Fibroblast of lung (primary cell): ENCODE data around the gene PKD1. TPM values are rescaled to one million over a fixed set of nuclear protein-coding genes. Genes with fewer than 3 reads are reported as not detected.

Experiments
- DNase-seq, 2 donors: peaks; one replicate each; pipeline versions ENCODE4 v3.0.0 to v3.0.0-alpha.2; 2010; ENCODE audit warnings: low read depth in 2 of 2
- H2AFZ ChIP-seq: 2 replicates; pipeline ENCODE4 v1.5.1; 2012; ENCODE audit warnings: low read length, control low read depth, inconsistent platforms
- H3K27ac ChIP-seq: 2 replicates; pipeline ENCODE4 v1.5.1; 2011; ENCODE audit warnings: low read length, control low read depth; ENCODE audit not compliant: insufficient read depth
- H3K27me3 ChIP-seq: 2 replicates; pipeline ENCODE4 v1.5.1; 2011; ENCODE audit warnings: mild to moderate bottlenecking, low read length; ENCODE audit not compliant: control insufficient read depth, insufficient read depth
- H3K36me3 ChIP-seq: 2 replicates; pipeline ENCODE4 v1.5.1; 2011; ENCODE audit warnings: low read length; ENCODE audit not compliant: control insufficient read depth, insufficient read depth
- H3K4me1 ChIP-seq: 2 replicates; pipeline ENCODE4 v1.5.1; 2011; ENCODE audit warnings: low read length; ENCODE audit not compliant: control insufficient read depth, insufficient read depth; ENCODE audit errors: extremely low read depth
- H3K4me2 ChIP-seq: 2 replicates; pipeline ENCODE4 v1.5.1; 2011; ENCODE audit warnings: low read length, control low read depth; ENCODE audit not compliant: insufficient read depth; ENCODE audit errors: extremely low read depth
- H3K4me3 ChIP-seq, 4 experiments: fragments of 200-600 bp in 1 of 4; sonication (generic) in 1 of 4; replicated peaks in 1 of 4; 2 replicates each; pipeline ENCODE4 v1.5.1; 2011 to 2016; ENCODE audit warnings: low read length in 4 of 4, low read depth in 3 of 4, mild to moderate bottlenecking in 3 of 4, control low read depth in 2 of 4, inconsistent platforms in 1 of 4, mixed read lengths in 1 of 4; ENCODE audit not compliant: insufficient read depth in 1 of 4; ENCODE audit errors: control extremely low read depth in 1 of 4
- H3K79me2 ChIP-seq: 2 replicates; pipeline ENCODE4 v1.5.1; 2012; ENCODE audit warnings: mild to moderate bottlenecking, low read length, inconsistent platforms; ENCODE audit not compliant: control insufficient read depth, insufficient read depth
- H3K9ac ChIP-seq: 2 replicates; pipeline ENCODE4 v1.5.1; 2011; ENCODE audit warnings: mild to moderate bottlenecking, low read length, control low read depth; ENCODE audit not compliant: insufficient read depth
- H3K9me3 ChIP-seq: 2 replicates; pipeline ENCODE4 v1.5.1; 2012; ENCODE audit warnings: low read depth, low read length; ENCODE audit not compliant: control insufficient read depth, insufficient read depth
- H4K20me1 ChIP-seq: 2 replicates; pipeline ENCODE4 v1.5.1; 2011; ENCODE audit warnings: low read length; ENCODE audit not compliant: control insufficient read depth, insufficient read depth; ENCODE audit errors: extremely low read depth
- CTCF ChIP-seq, 2 donors: IDR thresholded peaks in 1 of 2; conservative IDR thresholded peaks in 1 of 2; 1 replicate in 1 of 2; 2 replicates in 1 of 2; pipeline ENCODE4 v1.5.1; 2011 to 2012; ENCODE audit warnings: low read length in 2 of 2, control low read depth in 1 of 2, inconsistent platforms in 1 of 2, low read depth in 1 of 2, mild to moderate bottlenecking in 1 of 2
- EZH2 ChIP-seq: IDR thresholded peaks from 2 replicates; pipeline ENCODE4 v1.5.1; 2012; ENCODE audit warnings: low read length, control low read depth, mild to moderate bottlenecking; ENCODE audit errors: missing control alignments
- polyA plus RNA-seq, 2 donors: library from polyadenylated mRNA; depleted of rRNA in 1 of 2; stranded (reverse) in 1 of 2; unstranded in 1 of 2; fragments of >200 nt; gene quantifications; 2 replicates each; pipeline ENCODE4 v1.2.1, GENCODE V29; 2011 to 2012; ENCODE audit warnings: missing spikeins in 1 of 2
- total RNA-seq: library from RNA; depleted of rRNA; stranded (reverse); fragments of >200 nt; gene quantifications from 2 replicates; pipeline ENCODE4 v1.2.1, GENCODE V29; 2014

PKD1 gene
- total and polyA plus RNA-seq, 2 donors (not counting 1 experiment from before 2014, with no cell fraction given), result 16.3 to 199 TPM

GRCh38 chr16:2160915-2161551 lies 25.3 kb upstream of the PKD1 start:
- H3K27me3 ChIP-seq, result no peaks in the 10 kb centered on the region
- H2AFZ ChIP-seq, result no peak overlapping the region
- peaks cover 41% of the 10 kb centered on the region for H3K4me1 ChIP-seq
- no peaks in the 10 kb centered on the region for H4K20me1 ChIP-seq
- peaks cover 83% of the 10 kb centered on the region for H3K79me2 ChIP-seq
- TF ChIP-seq CTCF (conservative IDR thresholded peaks at IDR 0.05 in 1 of 2, IDR thresholded peaks at IDR 0.05 in 1 of 2; ENCODE audit: low read depth in 1 of 2, low read length in 2 of 2), result no peak
- TF ChIP-seq EZH2, result no peak
- H3K9ac ChIP-seq, result peak overlapping the region; percentile 32
- peaks cover 3% of the 10 kb centered on the region for H3K36me3 ChIP-seq
- H3K27ac ChIP-seq, result peak overlapping the region; percentile 85
- H3K4me2 ChIP-seq, result peak overlapping the region; percentile 58
- peak overlapping the region in 1 of 4 experiments; percentile 33 for H3K4me3 ChIP-seq
- peak; percentile 67 to 68 for DNase-seq
- no peaks in the 10 kb centered on the region for H3K9me3 ChIP-seq

GRCh38 chr16:2159175-2159838 lies 23.6 kb upstream of the PKD1 start:
- Histone ChIP-seq H3K27ac (peak overlapping the region; percentile 95), H3K79me2 (peaks cover 86% of the 10 kb centered on the region), H2AFZ (no peak overlapping the region), H3K27me3 (no peaks in the 10 kb centered on the region), H3K4me1 (peaks cover 41% of the 10 kb centered on the region), H3K9ac (peak overlapping the region; percentile 80), H3K4me3 (peak overlapping the region in 1 of 4 experiments; percentile 76), H3K4me2 (peak overlapping the region; percentile 96), H3K36me3 (peaks cover 2% of the 10 kb centered on the region), H3K9me3 (no peaks in the 10 kb centered on the region), H4K20me1 (peaks cover 2% of the 10 kb centered on the region)
- DNase-seq, result peak; percentile 77 to 85
- TF ChIP-seq CTCF (conservative IDR thresholded peaks at IDR 0.05 in 1 of 2, IDR thresholded peaks at IDR 0.05 in 1 of 2; ENCODE audit: low read depth in 1 of 2, low read length in 2 of 2) (no peak), EZH2 (no peak)

- Histone ChIP-seq H3K4me2 (peak overlapping the region; percentile 96), H4K20me1 (peaks cover 7% of the 10 kb centered on the region), H3K4me3 (peak overlapping the region in 2 of 4 experiments; percentile 19 to 76), H3K9me3 (no peaks in the 10 kb centered on the region), H3K79me2 (peaks cover 87% of the 10 kb centered on the region), H3K9ac (peak overlapping the region; percentile 80), H3K36me3 (peaks cover 7% of the 10 kb centered on the region), H3K4me1 (peaks cover 41% of the 10 kb centered on the region), H3K27me3 (no peaks in the 10 kb centered on the region), H2AFZ (no peak overlapping the region), H3K27ac (peak overlapping the region; percentile 95)
- TF ChIP-seq EZH2, result no peak
- no peak for TF ChIP-seq CTCF (conservative IDR thresholded peaks at IDR 0.05 in 1 of 2, IDR thresholded peaks at IDR 0.05 in 1 of 2; ENCODE audit: low read depth in 1 of 2, low read length in 2 of 2)
- no peak for DNase-seq
Measured at GRCh38 chr16:2158262-2158638, 22.6 kb upstream of the PKD1 start.
